ENCODE results near the gene REX1BD. TPM values are rescaled to one million over a fixed set of nuclear protein-coding genes. Genes with fewer than 3 reads are reported as not detected.
A peak's percentile ranks its signal among the peaks of the same experiment; 100 is the strongest.

REX1BD gene
- polyA plus RNA-seq, 3 donors: 83.7 to 141 (median 122) TPM

- Histone ChIP-seq H3K4me1 (ENCODE audit: control insufficient read depth in 1 of 2, insufficient read depth in 2 of 2, low read length in 2 of 2) (peaks cover 0 to 9% of the 10 kb centered on the region in 2 donors), H3K36me3 (replicated peaks in 1 of 2; ENCODE audit: control insufficient read depth in 1 of 2, insufficient read depth in 2 of 2, low read length in 2 of 2) (no peaks in the 10 kb centered on the region), H4K20me1 (ENCODE audit: insufficient read depth, low read length) (no peaks in the 10 kb centered on the region), H3K79me2 (ENCODE audit: insufficient read depth, low read length) (no peaks in the 10 kb centered on the region), H3K4me3 (replicated peaks in 1 of 3; ENCODE audit: low read depth in 2 of 3, low read length in 3 of 3) (no peak overlapping the region), H3K4me2 (replicated peaks; ENCODE audit: extremely low read depth, low read length, poor library complexity, severe bottlenecking) (no peak overlapping the region), H3K9ac (ENCODE audit: insufficient read depth, low read length, poor library complexity, severe bottlenecking) (no peak overlapping the region), H2AFZ (ENCODE audit: insufficient read depth, low read depth, low read length, poor library complexity, severe bottlenecking) (no peak overlapping the region), H3K27me3 (ENCODE audit: control insufficient read depth in 2 of 2, insufficient read depth in 2 of 2, low read length in 2 of 2) (peaks cover 81 to 86% of the 10 kb centered on the region in 2 donors), H3K27ac (ENCODE audit: low read depth in 1 of 2, low read length in 2 of 2) (no peak overlapping the region), H3K9me3 (replicated peaks in 1 of 2; ENCODE audit: control insufficient read depth in 1 of 2, insufficient read depth in 1 of 2, low read length in 2 of 2) (peaks cover 0 to 47% of the 10 kb centered on the region in 2 donors)
- H3K36me3 Mint-ChIP-seq: peaks cover 3 to 6% of the 10 kb centered on the region in 2 donors
- peaks cover 74 to 94% (median 81%) of the 10 kb centered on the region in 3 donors for H3K27me3 Mint-ChIP-seq (ENCODE audit: low read depth in 3 of 3)
- H3K27ac Mint-ChIP-seq: no peak overlapping the region
- H3K9me3 Mint-ChIP-seq: peaks cover 0 to 32% (median 8%) of the 10 kb centered on the region in 7 donors
- peaks cover 10% of the 10 kb centered on the region for H3K4me1 Mint-ChIP-seq
- peak overlapping the region in 1 of 2 donors; percentile 76 for H3K4me3 Mint-ChIP-seq
- intact Hi-C loops (cut with micrococcal nuclease): no loop called here
- TF ChIP-seq CTCF (IDR thresholded peaks at IDR 0.05): no peak
- WGBS (ENCODE audit: insufficient coverage): 26% methylated on average over 4 of the region's 5 CpGs
- no peak for DNase-seq
Observed at GRCh38 chr19:18608102-18608804, 19.7 kb downstream of the REX1BD start.

GRCh38 chr19:18608805-18609716 lies 20.5 kb downstream of the REX1BD start:
- Histone ChIP-seq H4K20me1 (ENCODE audit: insufficient read depth, low read length) (no peaks in the 10 kb centered on the region), H3K27ac (ENCODE audit: low read depth in 1 of 2, low read length in 2 of 2) (no peak overlapping the region), H3K36me3 (replicated peaks in 1 of 2; ENCODE audit: control insufficient read depth in 1 of 2, insufficient read depth in 2 of 2, low read length in 2 of 2) (no peaks in the 10 kb centered on the region), H3K4me1 (ENCODE audit: control insufficient read depth in 1 of 2, insufficient read depth in 2 of 2, low read length in 2 of 2) (peaks cover 0 to 9% of the 10 kb centered on the region in 2 donors), H3K9ac (ENCODE audit: insufficient read depth, low read length, poor library complexity, severe bottlenecking) (no peak overlapping the region), H3K27me3 (ENCODE audit: control insufficient read depth in 2 of 2, insufficient read depth in 2 of 2, low read length in 2 of 2) (peaks cover 83 to 86% of the 10 kb centered on the region in 2 donors), H3K9me3 (replicated peaks in 1 of 2; ENCODE audit: control insufficient read depth in 1 of 2, insufficient read depth in 1 of 2, low read length in 2 of 2) (peaks cover 0 to 45% of the 10 kb centered on the region in 2 donors), H3K4me2 (replicated peaks; ENCODE audit: extremely low read depth, low read length, poor library complexity, severe bottlenecking) (no peak overlapping the region), H3K79me2 (ENCODE audit: insufficient read depth, low read length) (no peaks in the 10 kb centered on the region), H3K4me3 (replicated peaks in 1 of 3; ENCODE audit: low read depth in 2 of 3, low read length in 3 of 3) (no peak overlapping the region), H2AFZ (ENCODE audit: insufficient read depth, low read depth, low read length, poor library complexity, severe bottlenecking) (no peak overlapping the region)
- no peak for DNase-seq
- TF ChIP-seq CTCF (IDR thresholded peaks at IDR 0.05): no peak
- H3K4me3 Mint-ChIP-seq: peak overlapping the region in 1 of 2 donors; percentile 76
- peaks cover 12% of the 10 kb centered on the region for H3K4me1 Mint-ChIP-seq
- H3K36me3 Mint-ChIP-seq: peaks cover 3 to 5% of the 10 kb centered on the region in 2 donors
- intact Hi-C loops (cut with micrococcal nuclease): no loop called here
- H3K9me3 Mint-ChIP-seq: peaks cover 0 to 35% (median 10%) of the 10 kb centered on the region in 7 donors
- no peak overlapping the region for H3K27ac Mint-ChIP-seq
- WGBS (ENCODE audit: insufficient coverage): 38% methylated on average over 7 of the region's 9 CpGs
- H3K27me3 Mint-ChIP-seq (ENCODE audit: low read depth in 3 of 3): peaks cover 80 to 94% (median 85%) of the 10 kb centered on the region in 3 donors

Data from CD14-positive monocyte (primary cell).